Measurements from ENCODE around the gene ACTR1A.
A peak's percentile ranks its signal among the peaks of the same experiment; 100 is the strongest.
"Not testable (repeated sequence)": the region's sequence is repeated elsewhere in the genome, so short reads cannot be mapped to it uniquely, and the experiment has no call there.

Gene ACTR1A

DNA sequence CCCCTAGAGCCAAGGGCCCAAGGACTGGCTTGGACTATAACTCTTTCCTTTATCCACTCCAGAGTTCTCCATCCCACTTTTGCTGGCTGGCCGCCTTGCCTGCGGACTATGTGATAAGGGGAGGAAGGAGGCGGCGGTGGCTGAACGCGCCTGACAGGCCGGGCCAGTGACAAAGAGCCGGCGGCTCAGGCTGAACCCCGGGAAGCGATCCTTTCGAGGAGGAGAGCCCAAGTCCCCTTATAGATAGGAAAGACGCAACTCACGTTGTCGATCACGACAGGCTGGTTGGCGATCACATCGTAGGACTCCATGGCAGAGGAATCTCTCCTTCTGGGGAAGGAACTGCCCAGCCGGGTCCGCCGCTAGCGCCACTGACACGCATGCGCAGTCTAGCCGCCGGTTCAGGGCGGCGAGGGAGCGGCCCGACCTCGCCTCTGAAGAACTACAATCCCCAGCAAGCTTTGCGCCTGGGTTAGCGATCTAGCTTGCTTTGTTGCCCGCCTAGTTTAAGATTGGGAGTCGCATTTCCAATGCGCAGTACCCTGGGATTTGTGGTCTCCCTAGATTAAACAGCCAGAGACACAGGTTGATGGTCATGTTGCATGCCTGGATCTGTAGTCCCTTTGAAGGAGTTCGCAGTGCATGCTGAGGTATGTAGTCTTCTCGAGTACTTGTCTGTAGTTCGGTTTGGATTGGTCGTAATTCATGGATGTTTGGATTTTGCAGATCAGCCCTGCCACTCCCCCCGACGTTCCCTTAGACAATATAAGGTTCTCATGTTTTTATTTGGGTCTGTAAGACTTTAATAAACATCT, at the start of gene ACTR1A:
TSS of gene ACTR1A (minus strand) at position 376 of the 815 bp plus-strand sequence. CDS start at position 311, 65 bp downstream.
- DNase-seq (ENCODE audit: low read depth in 2 of 2): peak; percentile 94

DNA sequence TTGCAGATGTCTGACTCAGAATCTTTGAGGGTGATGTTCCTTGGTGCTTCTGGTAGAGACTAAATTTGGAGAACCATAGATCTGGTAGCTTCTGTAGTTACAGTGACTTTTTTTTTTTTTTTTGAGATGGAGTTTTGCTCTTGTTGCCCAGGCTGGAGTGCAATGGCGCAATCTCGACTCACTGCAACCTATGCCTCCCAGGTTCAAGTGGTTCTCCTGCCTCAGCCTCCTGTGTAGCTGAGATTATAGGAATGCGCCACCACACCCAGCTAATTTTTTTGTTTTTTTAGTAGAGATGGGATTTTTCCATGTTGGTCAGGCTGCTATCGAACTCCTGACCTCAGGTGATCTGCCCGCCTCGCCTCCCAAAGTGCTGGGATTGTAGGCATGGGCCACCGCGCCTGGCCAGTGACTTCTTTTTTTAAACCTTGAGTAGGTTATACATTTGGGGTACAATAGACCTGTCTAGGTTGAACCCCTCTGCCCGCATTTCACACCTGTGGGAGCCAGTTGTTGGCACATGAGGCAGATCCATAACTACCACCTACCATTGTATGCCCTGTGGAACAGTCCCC, 48.2 kb upstream of the ACTR1A start:
- no peak for DNase-seq (ENCODE audit: low read depth in 2 of 2)

DNA sequence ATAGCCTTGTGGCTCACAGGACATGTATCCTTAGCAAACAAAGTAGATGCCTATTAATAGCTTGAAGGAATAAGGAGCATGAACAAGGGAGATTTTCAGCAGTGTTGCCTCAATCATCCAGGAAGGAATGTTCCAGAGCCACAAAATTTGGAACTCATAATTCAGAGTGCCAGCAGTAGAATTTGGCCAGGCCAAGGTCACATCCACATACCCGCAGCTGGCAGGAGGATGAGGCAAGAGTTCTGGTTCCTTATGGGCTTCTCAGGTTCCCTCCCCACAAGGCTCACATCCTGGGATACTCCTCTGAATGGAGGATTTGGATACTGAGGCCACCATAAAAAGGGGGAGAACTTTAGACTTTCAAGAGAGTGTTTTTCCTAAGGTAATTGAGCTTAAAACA, 47.0 kb upstream of the ACTR1A start:
- no peak for DNase-seq (ENCODE audit: low read depth in 2 of 2)

DNA sequence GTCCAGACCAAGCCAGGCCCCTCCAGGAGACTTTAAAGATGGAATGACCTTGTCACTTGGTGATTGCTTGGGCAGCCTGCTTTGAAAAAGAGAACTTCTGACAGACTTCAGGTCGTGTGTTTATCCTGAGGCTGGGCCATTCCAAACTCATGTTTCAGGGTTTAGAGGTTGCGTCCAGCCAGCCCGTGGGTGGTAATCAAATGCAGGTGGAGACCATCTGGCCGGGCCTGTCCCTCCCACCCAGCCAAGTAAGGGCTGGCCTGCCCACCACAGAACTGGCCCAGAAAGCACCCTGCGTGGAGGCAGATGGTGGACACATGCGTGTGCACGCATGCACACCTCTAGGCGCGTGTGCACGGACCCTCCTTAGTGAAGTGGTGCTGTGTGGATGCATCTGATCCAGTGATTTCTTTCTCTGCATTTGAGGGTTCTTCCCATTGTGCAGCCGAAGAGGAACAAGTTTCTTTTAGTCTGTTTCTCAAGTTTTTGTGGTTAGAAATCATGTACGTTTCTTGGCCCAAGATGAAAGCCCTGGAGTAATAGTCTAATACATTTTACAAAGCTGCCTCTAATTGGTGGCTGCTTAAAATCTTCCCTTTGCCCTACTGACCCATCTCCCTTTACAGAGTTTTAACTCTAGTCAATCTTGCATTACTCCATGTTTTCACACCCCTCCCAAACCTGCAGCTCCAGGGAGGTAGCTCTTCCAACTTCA, 44.3 kb upstream of the ACTR1A start:
- no peak for DNase-seq (ENCODE audit: low read depth in 2 of 2)

DNA sequence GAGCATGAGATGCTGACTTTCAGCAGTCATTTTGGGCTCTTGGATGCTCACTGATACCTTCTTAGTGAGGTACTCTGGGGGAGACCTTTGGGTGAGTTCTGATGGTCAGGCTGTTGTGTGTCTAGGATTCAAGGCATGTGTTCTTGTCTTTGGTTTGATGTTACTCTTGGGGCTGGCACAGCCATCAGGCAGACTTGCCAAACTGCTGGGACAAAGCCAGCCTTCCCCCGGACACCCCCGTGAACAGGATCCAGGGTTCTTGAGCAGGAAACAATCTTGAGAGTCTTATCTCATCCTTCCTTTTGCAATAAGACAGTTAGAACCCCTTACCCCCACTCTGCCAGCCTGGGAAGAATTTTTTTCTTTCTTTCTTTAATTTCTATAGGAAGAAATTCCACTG, 43.5 kb upstream of the ACTR1A start:
- DNase-seq (ENCODE audit: low read depth in 2 of 2): no peak

DNA sequence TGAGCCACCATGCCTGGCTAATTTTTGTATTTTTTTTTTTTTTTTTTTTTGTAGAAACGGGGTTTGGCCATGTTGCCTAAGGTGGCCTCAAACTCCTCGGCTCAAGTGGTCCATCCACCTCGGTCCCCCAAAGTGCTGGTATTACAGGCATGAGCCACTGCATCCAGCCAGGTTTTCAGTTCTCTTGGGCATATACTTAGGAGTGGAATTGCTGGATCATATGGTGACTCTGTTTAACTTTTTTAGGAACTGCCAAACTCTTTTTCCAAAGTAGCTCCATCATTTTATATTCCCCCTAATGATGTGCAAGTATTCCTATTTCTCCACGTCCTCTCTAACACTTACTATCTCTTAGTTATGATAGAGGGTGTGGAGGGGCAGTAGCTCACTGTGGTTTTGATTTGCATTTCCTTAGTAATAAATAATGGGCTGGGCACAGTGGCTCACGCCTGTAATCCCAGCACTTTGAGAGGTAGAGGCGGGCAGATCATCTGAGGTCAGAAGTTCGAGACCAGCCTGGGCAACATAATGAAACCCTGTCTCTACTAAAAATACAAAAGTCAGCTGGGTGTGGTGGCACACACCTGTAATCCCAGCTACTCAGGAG, 42.9 kb upstream of the ACTR1A start:
- no peak for DNase-seq (ENCODE audit: low read depth in 2 of 2)

DNA sequence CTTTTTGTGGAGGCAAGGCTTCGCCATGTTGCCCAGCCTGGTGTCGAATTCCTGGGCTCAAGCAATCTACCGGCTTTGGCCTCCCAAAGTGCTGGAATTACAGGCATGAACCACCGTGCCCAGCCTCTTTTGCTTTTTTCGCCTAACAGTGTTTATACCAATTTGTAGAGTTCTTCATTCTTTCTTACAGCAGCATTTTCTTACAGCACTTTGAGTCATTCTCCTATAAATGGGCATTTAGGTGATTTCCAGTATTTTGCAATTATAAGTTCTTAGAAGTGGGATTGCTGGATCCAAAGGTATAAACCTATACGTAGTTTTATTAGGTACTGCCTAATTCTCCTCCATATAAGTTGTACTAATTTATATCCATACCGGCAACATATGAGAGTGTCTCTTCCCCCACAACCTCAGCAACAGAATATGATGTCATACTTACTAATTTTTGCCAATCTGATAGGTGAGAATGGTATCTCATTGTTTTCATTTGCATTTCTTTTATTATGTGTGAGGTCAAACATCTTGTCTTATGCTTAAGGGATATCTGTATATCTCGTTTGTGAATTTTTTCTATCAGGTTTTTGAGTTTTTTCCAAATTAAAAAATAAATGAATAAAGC, 40.4 kb upstream of the ACTR1A start:
- no peak for DNase-seq (ENCODE audit: low read depth in 2 of 2)

DNA sequence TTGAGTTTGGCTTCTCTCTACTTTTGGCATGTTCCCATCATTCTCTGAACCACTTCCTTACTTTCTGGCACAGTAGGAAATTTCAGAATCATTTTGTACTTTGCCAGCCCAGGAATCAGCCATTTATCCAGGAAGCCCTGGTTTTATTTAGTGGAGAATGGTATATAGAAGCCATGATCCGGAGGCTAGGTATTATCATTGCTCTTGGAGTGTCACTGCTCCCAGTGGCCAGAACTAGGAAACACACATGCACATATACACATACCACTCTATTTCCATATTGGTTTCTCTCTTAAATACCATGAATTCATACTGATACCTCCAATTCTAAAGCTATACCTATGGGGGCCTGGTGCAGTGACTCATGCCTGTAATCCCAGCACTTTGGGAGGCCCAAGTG, 37.5 kb upstream of the ACTR1A start:
- no peak for DNase-seq (ENCODE audit: low read depth in 2 of 2)

DNA sequence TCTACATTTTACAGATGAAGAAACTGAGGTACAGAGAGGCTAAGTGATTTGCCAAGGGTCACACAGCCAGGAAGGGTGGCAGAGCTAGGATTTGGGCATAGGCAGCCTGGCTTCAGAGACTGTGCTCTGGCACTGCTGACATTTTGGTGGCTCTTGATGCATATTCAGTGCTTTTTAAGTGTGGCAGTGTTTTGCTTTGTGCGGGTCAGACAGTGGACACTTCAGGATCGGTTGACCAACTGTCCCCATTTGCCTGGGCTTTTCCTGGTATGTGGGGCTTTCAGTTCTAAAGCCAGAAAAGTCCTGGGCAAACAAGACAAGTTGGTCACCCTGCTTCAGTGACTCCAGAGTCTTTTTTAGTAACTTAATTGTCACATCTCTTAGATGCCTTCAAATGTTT, 36.3 kb upstream of the ACTR1A start:
- no peak for DNase-seq (ENCODE audit: low read depth in 2 of 2)

DNA sequence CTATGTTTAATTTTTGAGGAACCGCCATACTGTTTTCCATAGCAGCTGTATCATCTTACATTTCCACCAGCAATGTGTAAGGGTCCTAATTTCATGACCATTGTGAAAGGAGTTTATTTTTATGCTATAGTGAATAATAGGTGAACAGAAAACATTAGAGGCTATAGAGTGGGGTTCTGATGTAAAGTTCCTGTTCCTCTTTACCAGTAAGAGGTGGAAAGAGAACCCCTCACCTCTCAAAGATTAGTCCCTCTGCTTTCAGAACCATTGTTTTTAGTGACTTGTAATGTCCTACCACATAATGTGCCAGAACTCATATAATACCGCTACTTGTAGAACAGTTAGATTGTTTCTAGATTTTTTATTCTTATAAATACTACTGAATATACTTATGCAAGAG, 35.4 kb upstream of the ACTR1A start:
- DNase-seq (ENCODE audit: low read depth in 2 of 2): no peak

DNA sequence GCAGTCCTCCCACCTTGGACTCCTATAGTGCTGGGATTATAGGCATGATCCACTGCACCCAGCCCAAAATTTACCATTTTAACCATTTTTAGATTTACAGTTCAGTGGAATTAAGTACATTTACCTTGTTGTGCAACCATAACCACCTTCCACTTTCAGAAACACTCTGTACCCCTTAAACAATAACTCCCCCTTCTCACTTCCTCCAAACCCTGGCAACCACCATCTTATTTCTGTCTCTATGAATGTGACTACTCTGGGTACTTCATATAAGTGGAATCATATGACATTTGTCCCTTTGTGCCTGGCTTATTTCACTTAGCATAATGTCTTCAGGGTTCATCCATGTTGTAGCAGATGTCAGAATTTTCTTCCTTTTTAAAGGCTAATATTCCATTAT, 34.9 kb upstream of the ACTR1A start:
- no peak for DNase-seq (ENCODE audit: low read depth in 2 of 2)

DNA sequence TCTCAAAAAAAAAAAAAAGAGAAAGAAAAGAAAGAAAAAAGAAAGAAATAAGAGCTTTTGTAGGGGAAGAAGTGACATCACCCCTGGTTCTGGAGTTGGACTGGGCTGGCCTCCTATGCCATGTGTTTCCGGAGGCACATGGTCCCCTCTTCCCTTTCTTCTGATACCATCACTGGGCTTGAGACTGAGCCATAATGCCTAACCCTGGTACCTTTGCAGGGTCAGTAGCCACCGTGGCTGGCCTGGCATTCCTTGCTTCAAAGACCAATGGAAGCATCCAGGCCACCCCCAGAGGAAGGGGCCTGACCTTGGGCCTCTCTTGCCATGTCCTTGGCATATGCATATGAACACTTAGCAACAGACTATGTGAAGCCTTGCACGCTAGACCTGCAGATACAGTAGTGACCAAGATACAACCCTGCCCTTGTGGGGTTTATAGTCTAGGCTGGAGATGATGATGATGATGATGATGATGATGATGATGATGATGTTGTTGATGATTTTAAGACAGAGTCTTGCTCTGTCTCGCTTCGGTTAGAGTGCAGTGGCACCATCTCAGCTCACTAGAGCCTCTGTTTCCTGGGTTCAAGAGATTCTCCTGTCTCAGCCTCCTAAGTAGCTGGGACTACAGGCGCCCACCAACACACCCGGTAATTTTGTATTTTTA, 33.1 kb upstream of the ACTR1A start:
- no peak for DNase-seq (ENCODE audit: low read depth in 2 of 2)

DNA sequence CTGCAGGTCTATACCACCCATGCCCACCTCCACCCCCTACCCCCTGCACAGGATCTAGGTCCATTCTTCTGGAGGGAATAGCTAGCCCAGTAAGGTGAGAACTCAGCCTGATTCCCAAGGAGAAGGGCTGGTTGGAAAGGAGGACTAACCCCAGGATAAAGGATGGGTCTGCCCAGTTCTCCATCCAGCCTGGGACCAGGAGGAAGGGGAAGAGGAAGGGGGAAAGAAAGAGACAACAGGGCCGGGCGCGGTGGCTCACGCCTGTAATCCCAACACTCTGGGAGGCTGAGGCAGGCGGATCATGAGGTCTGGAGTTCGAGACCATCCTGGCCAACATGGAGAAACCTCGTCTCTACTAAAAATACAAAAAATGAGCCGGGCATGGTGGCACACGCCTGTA, 32.5 kb upstream of the ACTR1A start:
- not testable (repeated sequence) for DNase-seq (ENCODE audit: low read depth in 2 of 2)

DNA sequence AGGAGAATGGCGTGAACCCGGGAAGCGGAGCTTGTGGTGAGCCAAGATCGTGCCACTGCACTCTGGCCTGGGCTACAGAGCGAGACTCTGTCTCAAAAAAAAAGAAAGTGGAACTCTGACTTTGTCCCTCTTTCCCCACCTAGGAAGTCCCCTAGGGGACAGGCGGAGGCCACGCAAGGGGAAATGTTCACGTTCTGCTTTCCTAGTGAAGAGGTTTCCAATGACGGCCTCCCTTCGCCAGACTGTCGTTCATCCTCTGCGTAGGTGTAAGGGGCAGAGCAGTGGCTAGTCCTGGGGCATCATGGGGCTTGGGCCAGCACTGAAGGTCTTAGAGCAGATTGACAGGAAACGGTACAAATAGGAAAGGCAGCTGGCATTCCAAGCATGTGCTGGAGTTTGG, 31.8 kb upstream of the ACTR1A start:
- DNase-seq (ENCODE audit: low read depth in 2 of 2): no peak

DNA sequence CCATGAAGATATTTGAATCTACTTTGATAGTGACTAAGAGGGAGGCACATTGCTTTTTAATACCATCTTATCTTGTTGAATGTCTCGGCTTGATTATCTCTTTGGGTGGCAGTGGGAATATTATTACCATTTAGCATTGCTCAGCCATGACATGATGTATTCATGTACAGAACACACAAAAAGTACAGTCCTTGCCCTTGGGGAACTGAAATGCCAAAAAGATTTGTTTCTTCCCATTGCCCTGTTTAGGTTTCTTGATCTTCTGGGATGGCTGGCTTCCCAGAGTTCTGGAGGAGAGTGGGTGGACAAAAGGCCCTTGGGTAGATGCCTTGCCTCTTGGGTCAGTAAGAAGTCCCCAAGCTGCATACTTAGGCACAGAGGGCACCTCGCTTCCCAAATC, 25.0 kb upstream of the ACTR1A start:
- DNase-seq (ENCODE audit: low read depth in 2 of 2): no peak

DNA sequence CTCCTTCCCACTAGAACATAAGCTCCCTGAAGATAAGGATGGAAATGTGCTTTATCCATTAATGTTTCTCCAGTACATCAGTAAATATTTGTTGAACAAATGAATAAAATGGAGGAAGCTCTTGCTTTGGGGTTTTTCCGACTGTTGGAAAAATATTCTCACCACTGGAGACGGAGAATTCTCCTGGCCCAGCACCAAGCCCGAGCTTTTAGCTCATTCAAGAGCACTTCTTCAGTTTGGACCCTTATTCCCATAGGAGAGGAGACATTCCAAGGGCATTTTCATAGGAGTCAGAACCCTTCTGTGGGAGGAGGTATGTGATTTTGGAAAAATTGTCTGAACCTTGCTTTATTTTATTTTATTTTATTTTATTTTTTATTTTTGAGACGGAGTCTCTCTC, 22.2 kb upstream of the ACTR1A start:
- no peak for DNase-seq (ENCODE audit: low read depth in 2 of 2)

DNA sequence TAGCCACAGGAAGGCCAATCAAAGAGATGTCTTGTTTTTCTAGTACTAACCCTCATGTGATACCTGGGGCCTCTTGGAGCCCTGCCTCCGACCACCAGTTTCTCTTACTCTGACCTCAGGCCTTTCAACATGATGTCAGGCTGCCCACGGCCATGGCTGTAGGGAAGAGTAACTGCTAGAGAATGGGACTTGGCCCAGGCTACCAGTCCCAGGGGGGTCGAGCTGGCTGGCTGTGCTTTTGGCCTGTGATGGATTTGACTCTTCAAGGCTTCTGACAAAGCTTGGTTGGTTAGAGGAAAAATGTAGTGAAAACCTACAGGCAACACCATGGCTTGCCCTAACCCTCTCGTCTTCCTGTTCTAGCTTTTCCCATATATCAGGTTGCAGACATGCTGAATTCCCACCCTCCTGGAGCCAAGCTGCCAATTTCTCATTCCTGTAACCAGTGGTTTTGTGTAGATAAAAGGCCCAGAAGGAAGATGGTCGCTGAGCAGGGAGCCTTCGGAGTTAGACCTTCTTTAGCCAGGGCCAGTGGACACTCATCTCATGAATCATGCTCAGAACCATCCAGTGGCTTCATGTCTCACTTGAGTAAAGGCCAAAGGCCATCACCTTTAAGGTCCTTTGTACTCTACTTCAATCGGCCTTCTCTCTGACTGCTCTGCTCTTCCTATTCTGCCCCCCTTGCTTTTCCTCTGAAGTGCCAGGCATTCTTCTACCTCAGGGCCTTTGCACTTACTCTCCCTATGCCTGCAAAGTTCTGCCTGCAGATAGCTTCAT, 20.9 kb upstream of the ACTR1A start:
- no peak for DNase-seq (ENCODE audit: low read depth in 2 of 2)

DNA sequence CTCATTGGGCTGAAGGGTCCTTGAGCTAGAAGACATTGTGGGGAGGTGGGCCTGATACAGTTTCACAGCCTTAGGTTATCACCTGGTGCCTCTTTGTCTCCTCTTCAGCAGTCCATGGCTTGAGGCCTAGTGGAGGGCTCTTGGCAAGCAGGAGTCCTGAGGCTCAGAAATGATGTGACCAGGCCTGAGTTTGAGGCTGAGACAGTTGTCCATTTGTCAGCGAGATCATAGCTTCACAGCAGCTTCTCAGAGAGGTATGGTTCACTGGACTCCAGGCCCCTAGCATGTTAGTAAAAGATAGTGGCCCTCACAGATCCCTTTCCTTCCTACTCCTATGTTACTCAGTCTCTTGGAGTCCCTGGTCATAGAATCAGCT, 20.4 kb upstream of the ACTR1A start:
- DNase-seq (ENCODE audit: low read depth in 2 of 2): no peak

DNA sequence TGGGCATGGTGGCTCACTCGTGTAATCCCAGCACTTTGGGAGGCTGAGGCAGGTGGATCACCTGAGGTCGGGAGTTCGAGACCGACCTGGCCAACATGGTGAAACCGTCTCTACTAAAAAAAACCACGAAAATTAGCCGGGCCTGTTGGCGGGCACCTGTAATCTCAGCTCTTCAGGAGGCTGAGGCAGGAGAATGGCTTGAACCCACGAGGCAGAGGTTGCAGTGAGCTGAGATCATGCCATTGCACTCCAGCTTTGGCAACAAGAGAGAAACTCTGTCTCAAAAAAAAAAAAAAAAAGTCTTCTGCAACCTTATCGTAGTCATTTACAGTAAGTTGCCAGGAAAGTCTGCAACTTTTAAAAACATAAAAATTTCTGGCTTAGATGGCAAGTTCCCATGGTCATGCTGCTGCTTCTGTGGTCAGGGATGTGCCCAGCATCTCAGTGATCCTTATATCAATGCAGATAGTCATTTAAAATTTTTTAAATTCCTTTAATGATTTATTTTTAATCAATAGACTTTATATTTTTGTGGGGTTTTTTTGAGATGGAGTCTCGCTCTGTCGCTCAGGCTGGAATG, 16.8 kb upstream of the ACTR1A start:
- no peak for DNase-seq (ENCODE audit: low read depth in 2 of 2)

DNA sequence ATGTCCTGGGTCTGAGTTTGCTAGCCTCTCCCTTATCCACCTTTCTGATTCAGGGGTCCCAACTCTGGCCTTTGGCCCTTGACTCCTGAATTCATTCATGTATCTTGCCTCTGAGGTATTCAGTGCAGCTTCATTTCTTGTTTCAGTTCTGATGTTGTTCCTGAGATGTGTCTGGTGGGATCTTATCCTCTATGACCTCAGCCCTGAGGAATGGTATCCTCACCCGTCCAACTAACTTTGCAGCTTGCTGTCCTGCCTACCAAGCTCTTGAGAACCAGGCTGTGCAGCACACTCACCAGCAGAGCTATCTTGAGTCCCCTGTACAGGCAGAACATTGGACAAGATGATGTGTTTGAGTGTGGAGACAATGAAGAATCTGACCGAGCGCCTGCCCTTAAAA, 15.0 kb upstream of the ACTR1A start:
- no peak for DNase-seq (ENCODE audit: low read depth in 2 of 2)

DNA sequence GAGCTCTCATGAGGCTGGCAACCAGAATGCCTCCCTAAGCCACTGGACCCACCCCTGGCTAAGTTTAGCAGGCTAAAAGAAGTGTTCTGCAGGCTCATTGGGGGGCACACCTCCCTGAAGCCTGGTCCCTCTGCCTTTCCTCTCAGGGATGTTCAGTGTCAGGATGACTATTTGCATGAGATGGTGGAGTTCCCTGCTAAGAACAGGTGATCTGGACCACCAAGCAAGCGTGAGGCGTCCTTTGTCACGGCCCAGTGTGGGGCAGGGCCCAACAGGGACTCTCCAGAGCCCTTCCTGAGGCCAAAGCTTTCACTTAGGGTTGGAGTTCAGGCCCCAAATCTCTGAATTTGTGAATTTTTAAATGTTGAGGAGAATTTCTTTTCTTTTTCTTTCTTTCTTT, 13.2 kb upstream of the ACTR1A start:
- DNase-seq (ENCODE audit: low read depth in 2 of 2): no peak

Measured in stimulated activated CD4-positive, alpha-beta T cell treated with anti-CD3 and anti-CD28 coated beads, Interleukin-4, amount 100 ng/mL, for 48 hours (primary cell).